Endodermal cell (in vitro differentiated cells): ENCODE measurements around the gene INPP4A. TPM values are rescaled to one million over a fixed set of nuclear protein-coding genes. Genes with fewer than 3 reads are reported as not detected.

Experiments used
- DNase-seq: peaks from one replicate; pipeline ENCODE4 v3.0.0-alpha.2; 2017
- H3K27ac ChIP-seq: 2 replicates; pipeline ENCODE4 v1.5.1; 2013; ENCODE audit warnings: mild to moderate bottlenecking, low read depth, low read length, moderate library complexity
- H3K27me3 ChIP-seq: 2 replicates; pipeline ENCODE4 v1.6.1; 2013; ENCODE audit warnings: mild to moderate bottlenecking, low read length, moderate library complexity; ENCODE audit not compliant: insufficient read depth, control insufficient read depth, poor library complexity, severe bottlenecking
- H3K36me3 ChIP-seq: 2 replicates; pipeline ENCODE4 v1.7.0; 2013; ENCODE audit warnings: mild to moderate bottlenecking, low read length, moderate library complexity; ENCODE audit not compliant: control insufficient read depth, insufficient read depth
- H3K4me1 ChIP-seq: one replicate; pipeline ENCODE4 v1.7.0; 2013; ENCODE audit warnings: low read length; ENCODE audit not compliant: control insufficient read depth, insufficient read depth
- H3K4me3 ChIP-seq: 2 replicates; pipeline ENCODE4 v1.5.1; 2013; ENCODE audit warnings: mild to moderate bottlenecking, low read length, moderate library complexity
- H3K9ac ChIP-seq: 2 replicates; pipeline ENCODE4 v1.6.1; 2013; ENCODE audit warnings: mild to moderate bottlenecking, low read length, moderate library complexity; ENCODE audit not compliant: poor library complexity, severe bottlenecking; ENCODE audit errors: extremely low read depth
- H3K9me3 ChIP-seq: 2 replicates; pipeline ENCODE4 v1.6.1; 2013; ENCODE audit warnings: mild to moderate bottlenecking, low read length, moderate library complexity; ENCODE audit not compliant: control insufficient read depth
- H3K27ac Mint-ChIP-seq: 2 replicates; pipeline ENCODE4 v1.8.0; 2020; ENCODE audit warnings: mixed read lengths
- H3K27me3 Mint-ChIP-seq: 2 replicates; pipeline ENCODE4 v1.8.0; 2021; ENCODE audit warnings: mild to moderate bottlenecking, mixed read lengths; ENCODE audit not compliant: insufficient read depth
- H3K36me3 Mint-ChIP-seq: 2 replicates; pipeline ENCODE4 v1.8.0; 2020; ENCODE audit warnings: low read depth, mixed read lengths
- H3K4me1 Mint-ChIP-seq: 2 replicates; pipeline ENCODE4 v1.8.0; 2020; ENCODE audit warnings: mixed read lengths
- H3K4me3 Mint-ChIP-seq: 2 replicates; pipeline ENCODE4 v1.8.0; 2020; ENCODE audit warnings: mild to moderate bottlenecking, moderate library complexity, mixed read lengths
- H3K9me3 Mint-ChIP-seq: 2 replicates; pipeline ENCODE4 v1.8.0; 2020; ENCODE audit warnings: mild to moderate bottlenecking, mixed read lengths
- WGBS, 2 experiments: methylation state at CpG; one replicate each; pipeline versions ENCODE4 v1.1.5 to v1.1.7; 2013; ENCODE audit warnings: missing lambda C conversion rate in 2 of 2, mixed read lengths in 1 of 2; ENCODE audit not compliant: insufficient coverage in 1 of 2, insufficient read length in 1 of 2; 5-methylcytosine and 5-hydroxymethylcytosine counted together
- total RNA-seq, 2 donors: library from RNA; stranded (reverse); fragmentation: NEBNext Ultra II Directional in 1 of 2; extraction: Animal tissue kit (Norgen Biotek cat#: 25700) in 1 of 2; gene quantifications; 2 replicates in 1 of 2; 3 replicates in 1 of 2; pipeline ENCODE4 v1.2.1, GENCODE V29; 2021
- TF ChIP-seq, protein P1 (sequence below): fragments of 200-600 bp; sonication (generic); conservative IDR thresholded peaks from 2 replicates; pipeline ENCODE4 v1.5.0; 2021; ENCODE audit warnings: antibody characterized with exemption, mild to moderate bottlenecking

INPP4A gene
- total RNA-seq, 2 donors from 2014 or later, result 84.9 to 94.2 TPM

DNA sequence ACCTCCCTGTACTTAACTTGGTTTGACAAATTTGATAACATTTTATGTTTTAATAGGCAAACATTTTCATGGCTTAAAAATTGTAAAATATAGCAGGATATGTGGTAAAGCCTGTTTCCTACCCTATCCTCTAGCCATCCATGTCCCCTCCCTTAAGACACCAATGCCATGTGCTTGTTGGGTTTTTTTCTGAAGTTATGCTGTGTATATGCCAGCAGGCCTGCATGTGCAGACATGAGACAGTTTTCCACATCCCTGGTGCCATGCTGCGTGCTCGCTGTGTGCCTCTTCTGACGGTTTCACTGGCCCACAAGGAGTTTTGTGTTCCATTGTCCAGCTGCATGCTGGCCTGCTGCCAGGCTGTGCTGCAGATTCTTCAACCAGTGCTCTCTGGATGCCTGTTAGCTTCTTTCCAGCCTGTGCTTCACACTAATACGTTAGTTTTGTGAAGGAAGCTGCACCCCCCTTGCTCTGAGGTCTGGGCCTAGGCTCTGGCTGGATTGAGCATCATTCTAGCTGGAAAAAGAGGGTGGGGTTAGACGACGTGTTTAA lies 16.9 kb downstream of the INPP4A start:
- Mint-ChIP-seq H3K27me3 (no peaks in the 10 kb centered on the region), H3K36me3 (peaks cover 37% of the 10 kb centered on the region), H3K4me1 (peaks cover 53% of the 10 kb centered on the region), H3K4me3 (no peak overlapping the region), H3K27ac (no peak overlapping the region), H3K9me3 (peaks cover 1% of the 10 kb centered on the region)
- peaks cover 4% of the 10 kb centered on the region for H3K9me3 ChIP-seq
- no peak overlapping the region for H3K4me3 ChIP-seq
- no peak overlapping the region for H3K9ac ChIP-seq
- no peaks in the 10 kb centered on the region for H3K27me3 ChIP-seq
- WGBS, 2 experiments, result 91 to 95% methylated on average over 4 to 6 of the region's 6 CpGs
- TF ChIP-seq, protein P1, sequence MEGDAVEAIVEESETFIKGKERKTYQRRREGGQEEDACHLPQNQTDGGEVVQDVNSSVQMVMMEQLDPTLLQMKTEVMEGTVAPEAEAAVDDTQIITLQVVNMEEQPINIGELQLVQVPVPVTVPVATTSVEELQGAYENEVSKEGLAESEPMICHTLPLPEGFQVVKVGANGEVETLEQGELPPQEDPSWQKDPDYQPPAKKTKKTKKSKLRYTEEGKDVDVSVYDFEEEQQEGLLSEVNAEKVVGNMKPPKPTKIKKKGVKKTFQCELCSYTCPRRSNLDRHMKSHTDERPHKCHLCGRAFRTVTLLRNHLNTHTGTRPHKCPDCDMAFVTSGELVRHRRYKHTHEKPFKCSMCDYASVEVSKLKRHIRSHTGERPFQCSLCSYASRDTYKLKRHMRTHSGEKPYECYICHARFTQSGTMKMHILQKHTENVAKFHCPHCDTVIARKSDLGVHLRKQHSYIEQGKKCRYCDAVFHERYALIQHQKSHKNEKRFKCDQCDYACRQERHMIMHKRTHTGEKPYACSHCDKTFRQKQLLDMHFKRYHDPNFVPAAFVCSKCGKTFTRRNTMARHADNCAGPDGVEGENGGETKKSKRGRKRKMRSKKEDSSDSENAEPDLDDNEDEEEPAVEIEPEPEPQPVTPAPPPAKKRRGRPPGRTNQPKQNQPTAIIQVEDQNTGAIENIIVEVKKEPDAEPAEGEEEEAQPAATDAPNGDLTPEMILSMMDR, result no peak
- no peak overlapping the region for H3K27ac ChIP-seq
- DNase-seq, result peak; percentile 27
- peaks cover 58% of the 10 kb centered on the region for H3K36me3 ChIP-seq
- H3K4me1 ChIP-seq, result peaks cover 25% of the 10 kb centered on the region

DNA sequence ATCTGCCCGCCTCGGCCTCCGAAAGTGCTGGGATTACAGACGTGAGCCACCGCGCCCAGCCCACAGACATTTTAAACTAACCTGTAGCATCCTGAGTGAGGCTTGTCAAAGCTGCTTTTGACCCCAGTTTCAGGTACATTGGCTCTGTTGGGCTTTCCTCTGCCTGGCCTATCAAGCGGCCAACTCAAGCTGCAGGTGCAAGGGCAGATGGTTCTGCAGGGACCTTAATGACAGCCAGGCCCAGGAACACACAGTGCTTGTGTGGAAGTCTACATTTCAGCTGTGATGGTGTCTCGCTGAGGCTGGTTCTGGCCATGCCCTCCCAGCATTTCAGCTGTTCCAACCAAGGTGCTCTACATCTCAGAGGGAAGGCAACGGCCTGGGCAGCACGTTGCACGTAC lies 18.4 kb downstream of the INPP4A start:
- peaks cover 25% of the 10 kb centered on the region for H3K4me1 ChIP-seq
- Mint-ChIP-seq H3K36me3 (peaks cover 35% of the 10 kb centered on the region), H3K4me1 (peaks cover 57% of the 10 kb centered on the region), H3K27me3 (no peaks in the 10 kb centered on the region), H3K27ac (peak overlapping the region; percentile 83), H3K4me3 (no peak overlapping the region), H3K9me3 (peaks cover 1% of the 10 kb centered on the region)
- peaks cover 56% of the 10 kb centered on the region for H3K36me3 ChIP-seq
- TF ChIP-seq, protein P1, result no peak
- WGBS, 2 experiments, result 93 to 100% methylated on average over 8 to 11 of the region's 11 CpGs
- DNase-seq, result no peak
- no peak overlapping the region for H3K9ac ChIP-seq
- no peak overlapping the region for H3K4me3 ChIP-seq
- H3K27ac ChIP-seq, result no peak overlapping the region
- no peaks in the 10 kb centered on the region for H3K27me3 ChIP-seq
- H3K9me3 ChIP-seq, result peaks cover 8% of the 10 kb centered on the region

DNA sequence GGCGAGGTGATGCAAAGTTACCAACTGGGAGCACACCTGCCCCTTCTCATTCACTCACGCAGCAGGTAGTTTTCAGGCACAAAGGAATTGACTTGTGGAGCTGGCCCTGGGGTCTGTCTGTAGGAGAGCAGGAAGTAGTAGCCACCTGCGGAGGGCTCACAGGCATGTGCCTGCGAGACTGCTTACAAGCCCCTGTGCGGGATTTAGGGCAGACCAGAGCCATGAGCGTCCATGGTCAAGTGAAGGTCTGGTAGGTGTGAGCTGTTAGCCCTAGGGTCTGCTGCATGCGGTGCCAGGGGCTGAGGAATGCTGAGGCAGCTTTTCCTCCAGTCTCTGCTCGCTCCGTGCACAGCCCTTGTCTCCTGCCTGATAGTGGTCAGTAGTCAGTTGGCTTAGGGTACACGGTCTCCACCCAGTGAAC lies 18.9 kb downstream of the INPP4A start:
- peak; percentile 71 for DNase-seq
- Mint-ChIP-seq H3K4me1 (peaks cover 53% of the 10 kb centered on the region), H3K36me3 (peaks cover 32% of the 10 kb centered on the region), H3K27me3 (no peaks in the 10 kb centered on the region), H3K9me3 (peaks cover 1% of the 10 kb centered on the region), H3K4me3 (no peak overlapping the region), H3K27ac (peak overlapping the region; percentile 83)
- peaks cover 55% of the 10 kb centered on the region for H3K36me3 ChIP-seq
- peaks cover 25% of the 10 kb centered on the region for H3K4me1 ChIP-seq
- H3K9ac ChIP-seq, result peak overlapping the region; percentile 3
- no peak overlapping the region for H3K4me3 ChIP-seq
- 86 to 88% methylated on average over 7 to 10 of the region's 10 CpGs for WGBS, 2 experiments
- H3K9me3 ChIP-seq, result peaks cover 8% of the 10 kb centered on the region
- TF ChIP-seq, protein P1, result no peak
- H3K27me3 ChIP-seq, result no peaks in the 10 kb centered on the region
- H3K27ac ChIP-seq, result no peak overlapping the region
